ENCODE data around the gene RALGAPA1.

The RALGAPA1 gene

DNA sequence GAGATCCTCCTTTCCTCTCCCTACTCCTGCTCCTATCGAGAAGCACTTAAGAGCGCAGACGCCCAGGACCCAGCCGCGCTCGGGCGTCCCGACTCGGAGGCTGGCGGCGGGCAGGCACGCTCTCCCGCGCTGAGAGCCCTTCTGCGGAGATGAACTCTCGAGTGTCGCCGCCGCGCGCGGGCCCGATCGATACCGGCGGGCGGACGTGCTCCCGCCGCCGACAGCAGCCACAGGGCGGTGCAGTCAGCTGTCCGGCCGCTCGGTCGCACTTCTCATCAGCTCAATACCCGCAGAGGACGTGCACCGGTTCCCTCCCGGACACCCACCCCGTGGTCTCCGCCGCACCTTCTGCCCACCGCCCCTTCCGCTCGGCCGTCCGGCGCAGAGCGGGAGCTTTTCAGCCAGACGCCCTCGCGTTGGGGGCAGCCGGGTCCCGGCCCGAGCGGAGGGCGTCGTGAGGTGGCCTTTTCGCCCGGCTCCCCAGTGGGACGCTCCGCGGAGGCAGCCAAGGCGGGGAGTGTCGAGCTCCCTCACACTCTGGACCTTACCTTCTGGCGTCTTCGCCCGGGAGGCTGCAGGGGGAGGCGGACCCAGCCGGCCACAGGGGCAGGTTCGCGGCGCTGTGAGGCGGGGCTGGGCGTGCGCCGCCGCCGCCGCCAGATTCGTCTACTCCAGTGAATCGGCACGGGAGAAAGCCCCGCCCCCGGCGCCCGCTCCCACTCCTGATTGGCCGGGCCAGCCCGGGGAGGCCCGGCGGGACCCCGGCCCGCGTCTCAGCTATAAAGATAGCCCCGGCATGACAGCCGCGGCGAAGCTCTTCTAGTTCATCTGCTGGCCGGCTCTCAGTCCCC is 275.5 kb downstream of the RALGAPA1 start, which contains the start of gene INSM2:
TSS of gene INSM2 (plus strand) at position 808 of the 851 bp plus-strand sequence. CDS start 89 bp downstream, outside the sequence.
- DNase-seq: peak; percentile 91

DNA sequence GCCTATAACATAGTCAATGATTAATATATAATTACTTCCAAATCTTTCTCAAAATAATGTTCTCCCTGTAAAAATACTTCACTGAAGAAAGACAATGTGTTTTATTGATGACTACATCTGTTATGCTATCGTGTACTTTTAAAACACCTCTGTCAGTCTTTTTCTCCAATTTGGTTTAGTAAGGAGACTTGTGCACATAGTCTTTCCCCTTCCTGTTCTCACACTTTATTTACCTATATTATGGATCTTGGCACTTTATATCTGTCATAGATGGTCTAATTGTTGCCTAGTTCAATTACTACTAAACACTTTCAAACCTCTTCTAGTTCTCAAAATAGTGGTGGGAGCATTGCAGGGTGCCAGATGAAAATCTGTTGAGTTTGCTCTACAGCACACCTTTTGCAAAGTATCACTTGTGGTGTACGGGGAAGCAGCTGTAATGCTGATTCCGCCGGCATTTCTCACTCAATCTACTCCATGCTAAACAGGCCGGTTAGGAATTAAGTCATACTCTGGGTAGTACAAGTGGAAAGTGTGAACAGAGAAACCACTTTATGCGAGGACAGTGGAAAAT is 276.2 kb downstream of the RALGAPA1 start:
- no peak for DNase-seq

DNA sequence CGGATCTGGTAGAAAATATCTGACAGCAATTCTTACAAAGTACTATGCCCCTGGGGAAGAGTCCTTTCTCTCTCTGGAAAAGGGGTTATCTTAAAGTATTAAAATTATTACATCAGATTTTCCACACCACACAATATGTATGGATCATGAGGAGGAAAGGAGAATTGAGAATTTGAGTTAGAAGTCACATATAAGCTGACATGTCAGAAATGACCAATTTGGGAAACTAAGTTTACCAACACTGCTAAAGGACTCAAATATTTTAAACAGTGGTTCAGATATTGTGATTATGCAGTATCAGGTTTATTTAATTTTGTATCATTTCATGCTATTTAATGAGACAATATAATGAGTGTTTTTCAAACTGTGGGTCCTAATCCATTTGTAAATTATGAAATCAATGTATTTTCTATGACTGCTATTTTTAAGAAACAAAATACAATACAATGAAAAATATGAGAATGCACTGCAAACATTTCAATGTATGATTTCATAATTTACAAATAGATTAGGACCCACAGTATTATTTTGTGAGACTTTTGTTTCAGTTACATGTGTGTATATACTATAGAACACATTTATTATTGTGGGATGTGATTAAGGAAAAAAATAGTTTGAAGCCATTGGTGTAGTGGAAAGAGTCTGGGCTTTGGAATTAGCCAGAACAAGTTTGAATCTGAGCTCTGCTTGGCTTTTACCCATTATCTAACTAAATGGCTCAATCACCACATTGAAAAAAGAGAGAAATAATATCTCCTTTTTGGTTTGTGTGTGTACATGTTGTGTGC is 276.9 kb downstream of the RALGAPA1 start:
- no peak for DNase-seq

- DNase-seq: no peak
Measured at GRCh38 chr14:35526962-35527361, 282.1 kb downstream of the RALGAPA1 start.

DNA sequence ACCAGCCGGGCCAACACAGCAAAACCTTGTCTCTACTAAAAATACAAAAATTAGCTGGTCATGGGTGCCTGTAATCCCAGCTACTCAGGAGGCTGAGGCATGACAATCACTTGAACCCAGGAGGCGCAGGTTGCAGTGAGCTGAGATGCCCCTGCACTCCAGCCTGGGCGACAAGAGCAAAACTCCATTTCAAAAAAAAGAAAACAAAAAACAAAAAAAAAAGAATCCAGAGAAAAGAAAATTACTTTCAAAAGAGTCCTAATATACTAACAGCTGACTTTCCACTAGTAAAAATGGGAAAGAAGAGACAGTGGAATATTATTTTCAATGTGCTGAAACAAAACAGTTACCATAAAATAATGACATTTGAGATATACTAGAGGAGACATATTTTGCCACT is 283.4 kb downstream of the RALGAPA1 start:
- no peak for DNase-seq

DNA sequence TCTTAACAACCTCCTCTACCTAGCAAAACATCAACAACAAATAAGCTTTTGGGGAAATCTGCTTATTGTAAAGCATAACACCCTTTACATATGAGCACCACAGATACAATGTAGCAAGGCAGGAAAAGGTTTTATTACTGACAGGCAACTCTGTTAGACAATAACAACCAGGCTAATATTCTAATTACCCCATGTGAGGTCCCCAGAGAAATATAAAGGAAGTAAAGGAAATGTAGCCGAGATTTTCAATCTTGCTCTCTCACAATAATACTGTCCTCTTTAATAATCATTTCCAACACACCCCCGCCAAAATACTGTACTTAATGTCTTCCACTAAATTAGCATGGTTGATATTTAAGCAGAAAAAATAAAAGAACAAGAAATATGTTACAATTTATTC is 289.1 kb downstream of the RALGAPA1 start:
- no peak for DNase-seq

GRCh38 chr14:35515916-35516315 is 293.2 kb downstream of the RALGAPA1 start:
- DNase-seq: no peak

DNA sequence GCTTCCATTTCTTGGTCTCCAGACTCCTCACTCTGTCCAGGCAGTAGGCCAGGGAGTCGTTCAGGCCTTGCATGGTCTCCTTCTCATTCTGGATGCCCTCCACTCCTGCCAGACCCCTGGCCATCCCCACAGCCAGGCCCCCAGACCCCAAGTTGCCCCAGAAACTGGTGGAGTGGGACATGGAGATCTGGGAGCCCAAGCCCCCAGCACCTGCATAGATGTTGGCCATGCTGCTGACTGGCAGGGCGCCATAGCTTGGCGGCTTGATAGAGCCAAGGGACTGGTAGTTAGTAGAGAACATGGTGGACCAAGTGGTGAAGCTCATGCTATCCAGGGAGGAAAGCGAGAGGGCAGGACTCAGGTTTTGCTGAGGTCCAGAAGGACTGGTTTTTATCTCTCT is 296.3 kb downstream of the RALGAPA1 start:
- DNase-seq: no peak

DNA sequence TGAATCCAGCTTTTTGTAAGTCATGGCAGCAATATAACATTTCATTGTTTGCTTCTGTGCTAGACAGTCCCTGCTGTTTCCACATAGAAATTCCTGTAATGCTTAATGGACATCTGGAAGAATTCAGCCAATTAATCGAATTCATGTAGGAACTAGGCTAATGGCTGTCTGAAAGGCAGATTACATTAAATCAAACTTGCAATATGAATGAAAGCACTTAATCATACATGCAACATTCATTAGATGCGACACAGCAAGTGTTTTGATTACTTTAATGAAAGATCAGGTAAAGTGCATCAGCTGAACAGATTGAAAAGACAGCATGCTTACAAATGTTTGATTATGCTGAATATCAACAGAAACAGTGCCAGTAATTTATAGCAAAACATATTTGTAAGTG is 299.2 kb downstream of the RALGAPA1 start:
- DNase-seq: no peak

GRCh38 chr14:35506927-35507326 is 302.2 kb downstream of the RALGAPA1 start:
- DNase-seq: no peak

DNA sequence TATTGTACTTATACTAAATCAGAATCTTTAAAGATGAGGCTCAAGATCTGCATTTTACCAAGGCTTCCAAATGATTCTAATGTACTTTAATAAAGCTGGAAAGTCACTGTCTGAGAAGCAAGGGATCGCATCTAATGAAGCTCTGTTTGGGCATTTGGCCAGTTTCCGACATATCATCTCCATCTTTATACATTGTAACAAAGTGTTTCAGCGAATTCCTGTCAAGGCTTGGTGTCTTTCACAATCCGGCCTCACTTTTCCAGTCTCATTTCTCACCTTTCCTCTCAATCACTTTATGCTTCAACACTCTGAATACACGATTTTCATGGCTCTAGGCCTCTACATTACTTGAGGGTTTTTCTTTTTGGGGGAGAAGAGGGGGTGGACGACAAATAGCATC is 302.6 kb downstream of the RALGAPA1 start:
- no peak for DNase-seq

- DNase-seq: no peak
Measured at GRCh38 chr14:35504260-35504659, 304.8 kb downstream of the RALGAPA1 start.

GRCh38 chr14:35503646-35504045 is 305.4 kb downstream of the RALGAPA1 start:
- no peak for DNase-seq

DNA sequence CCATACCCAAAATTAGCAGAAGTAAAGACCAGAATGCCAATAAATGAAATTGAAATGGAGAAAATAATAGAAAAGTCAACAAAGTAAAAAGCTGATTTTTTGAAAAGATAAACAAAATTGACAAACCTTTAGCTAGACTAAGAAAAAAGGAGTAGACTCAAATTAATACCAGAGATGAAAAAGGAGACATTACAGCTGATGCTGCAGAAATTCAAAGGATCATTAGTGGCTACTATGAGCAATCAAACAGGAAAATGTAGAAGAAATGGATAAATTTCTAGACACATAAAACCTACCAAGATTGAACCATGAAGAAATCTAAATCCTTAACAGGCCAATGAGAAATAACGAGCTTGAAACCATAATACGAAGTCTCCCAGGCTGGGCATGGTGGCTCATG is 309.9 kb downstream of the RALGAPA1 start:
- no peak for DNase-seq

GRCh38 chr14:35495278-35495677 is 313.8 kb downstream of the RALGAPA1 start:
- DNase-seq: no peak

DNA sequence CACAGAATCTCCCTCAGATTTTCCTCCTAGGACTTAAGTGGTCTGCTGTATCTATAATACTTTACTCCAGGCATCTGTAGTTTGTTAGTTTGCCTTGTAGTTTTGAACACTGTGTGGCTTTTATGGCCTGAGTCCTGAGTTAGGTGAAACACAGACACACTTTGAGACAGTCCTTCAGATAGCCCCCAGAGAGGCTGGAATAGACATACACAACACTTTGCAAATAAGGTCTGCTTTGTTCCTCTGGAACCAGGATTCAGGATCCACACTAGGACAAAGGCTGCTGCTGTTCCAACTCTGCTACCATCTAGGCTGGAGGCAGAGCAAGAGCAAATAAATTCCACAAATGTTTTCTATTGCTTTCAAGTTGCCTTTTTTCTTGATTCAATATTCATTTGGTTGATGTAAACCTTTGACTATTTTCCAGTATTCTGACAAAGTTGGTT is 316.5 kb downstream of the RALGAPA1 start:
- DNase-seq: no peak

All from islet precursor cell (in vitro differentiated cells).